HepG2 (cell line): Measurements from ENCODE around the gene TMEM14A. TPM values are rescaled to one million over a fixed set of nuclear protein-coding genes. Genes with fewer than 3 reads are reported as not detected.

ENCODE experiments used
- AHR ChIP-seq: IDR thresholded peaks from 2 replicates; pipeline ENCODE4 v1.6.1; 2018; ENCODE audit warnings: missing genetic modification reagents, missing compliant biosample characterization
- FOXK2 ChIP-seq: fragments of 450-650 bp; IDR thresholded peaks from 2 replicates; pipeline ENCODE4 v1.6.1; 2016
- IRF2 ChIP-seq: IDR thresholded peaks from 2 replicates; pipeline ENCODE4 v1.6.1; 2018; ENCODE audit warnings: missing genetic modification reagents, missing compliant biosample characterization
- KLF13 ChIP-seq: sonication (generic); formaldehyde crosslinking; IDR thresholded peaks from 2 replicates; pipeline ENCODE4 v1.4.0; 2020; ENCODE audit warnings: mild to moderate bottlenecking, missing genetic modification reagents
- KLF9 ChIP-seq: IDR thresholded peaks from 2 replicates; pipeline ENCODE4 v1.6.1; 2016; ENCODE audit warnings: low read depth
- NCOA2 ChIP-seq: sonication (generic); formaldehyde crosslinking; IDR thresholded peaks from 2 replicates; pipeline ENCODE4 v1.8.0; 2022; ENCODE audit warnings: inconsistent platforms
- PCBP1 ChIP-seq: fragments of 200-400 bp; formaldehyde crosslinking; IDR thresholded peaks from 2 replicates; pipeline ENCODE4 v1.6.1; 2017; ENCODE audit warnings: mild to moderate bottlenecking, low read depth, low read length, borderline replicate concordance
- PITX1 ChIP-seq: sonication (generic); formaldehyde crosslinking; IDR thresholded peaks from 2 replicates; pipeline ENCODE4 v1.5.1; 2020; ENCODE audit warnings: mild to moderate bottlenecking, missing genetic modification reagents
- RBFOX2 ChIP-seq: fragments of 200-400 bp; formaldehyde crosslinking; IDR thresholded peaks from 2 replicates; pipeline ENCODE4 v1.6.1; 2017; ENCODE audit warnings: low read depth, mild to moderate bottlenecking, low read length
- REXO4 ChIP-seq: sonication (generic); formaldehyde crosslinking; IDR thresholded peaks from 2 replicates; pipeline ENCODE4 v1.8.0; 2022; ENCODE audit warnings: missing genetic modification reagents, mild to moderate bottlenecking, borderline replicate concordance
- RFX3 ChIP-seq: IDR thresholded peaks from 2 replicates; pipeline ENCODE4 v1.6.1; 2016; ENCODE audit warnings: missing biosample characterization, missing genetic modification reagents
- SMAD9 ChIP-seq: sonication (generic); formaldehyde crosslinking; IDR thresholded peaks from 2 replicates; pipeline ENCODE4 v1.5.1; 2020; ENCODE audit warnings: mild to moderate bottlenecking, missing genetic modification reagents
- ZC3H4 ChIP-seq: sonication (generic); formaldehyde crosslinking; IDR thresholded peaks from 2 replicates; pipeline ENCODE4 v1.4.0; 2020; ENCODE audit warnings: missing genetic modification reagents, borderline replicate concordance
- ZNF232 ChIP-seq: sonication (generic); formaldehyde crosslinking; IDR thresholded peaks from 2 replicates; pipeline ENCODE4 v1.4.0; 2020; ENCODE audit warnings: missing genetic modification reagents, borderline replicate concordance
- ZNF343 ChIP-seq: sonication (generic); formaldehyde crosslinking; IDR thresholded peaks from 2 replicates; pipeline ENCODE4 v1.4.0; 2020; ENCODE audit warnings: mild to moderate bottlenecking, missing genetic modification reagents
- ZNF407 ChIP-seq: sonication (generic); formaldehyde crosslinking; IDR thresholded peaks from one replicate; pipeline ENCODE4 v1.5.1; 2020; ENCODE audit warnings: mild to moderate bottlenecking, missing genetic modification reagents; ENCODE audit errors: not compliant biosample characterization
- ZNF431 ChIP-seq: sonication (generic); formaldehyde crosslinking; IDR thresholded peaks from 2 replicates; pipeline ENCODE4 v1.9.0; 2022; ENCODE audit warnings: missing genetic modification reagents, low read depth, mild to moderate bottlenecking, borderline replicate concordance
- ZNF674 ChIP-seq: sonication (generic); formaldehyde crosslinking; IDR thresholded peaks from 2 replicates; pipeline ENCODE4 v1.5.0; 2020; ENCODE audit warnings: low read depth, mild to moderate bottlenecking, missing genetic modification reagents
- ZNF7 ChIP-seq: IDR thresholded peaks from 2 replicates; pipeline ENCODE4 v1.6.1; 2016; ENCODE audit warnings: missing biosample characterization, missing genetic modification reagents
- polyA plus RNA-seq, 8 experiments: library from polyadenylated mRNA; depleted of rRNA in 3 of 8; stranded (reverse) in 7 of 8; unstranded in 1 of 8; fragments of >200 nt; fragmentation: Illumina TruSeq in 4 of 8; extraction: Trizol in 4 of 8; gene quantifications; 2 replicates each; pipeline versions ENCODE4 v1.2.1 to v1.2.3, GENCODE V29; 2011 to 2016; ENCODE audit warnings: low read depth in 4 of 8, missing spikeins in 1 of 8, mixed read lengths in 1 of 8; ENCODE audit not compliant: insufficient read depth in 1 of 8
- total RNA-seq, 5 experiments: library from RNA; depleted of rRNA; stranded (reverse); fragments of >200 nt; fragmentation: Illumina TruSeq; extraction: Trizol; gene quantifications; 2 replicates each; pipeline ENCODE4 v1.2.3, GENCODE V29; 2016; ENCODE audit warnings: low read depth in 1 of 5
- TF ChIP-seq, protein P1 (sequence below): sonication (generic); formaldehyde crosslinking; conservative IDR thresholded peaks from 2 replicates; pipeline ENCODE4 v1.8.0; 2022; ENCODE audit warnings: low read depth, missing genetic modification reagents

TMEM14A gene
- total and polyA plus RNA-seq, 2 of the 13 experiments (the other 11 are each of a cell fraction or from before 2014, with no cell fraction given), result 24.6 to 73.7 TPM

DNA sequence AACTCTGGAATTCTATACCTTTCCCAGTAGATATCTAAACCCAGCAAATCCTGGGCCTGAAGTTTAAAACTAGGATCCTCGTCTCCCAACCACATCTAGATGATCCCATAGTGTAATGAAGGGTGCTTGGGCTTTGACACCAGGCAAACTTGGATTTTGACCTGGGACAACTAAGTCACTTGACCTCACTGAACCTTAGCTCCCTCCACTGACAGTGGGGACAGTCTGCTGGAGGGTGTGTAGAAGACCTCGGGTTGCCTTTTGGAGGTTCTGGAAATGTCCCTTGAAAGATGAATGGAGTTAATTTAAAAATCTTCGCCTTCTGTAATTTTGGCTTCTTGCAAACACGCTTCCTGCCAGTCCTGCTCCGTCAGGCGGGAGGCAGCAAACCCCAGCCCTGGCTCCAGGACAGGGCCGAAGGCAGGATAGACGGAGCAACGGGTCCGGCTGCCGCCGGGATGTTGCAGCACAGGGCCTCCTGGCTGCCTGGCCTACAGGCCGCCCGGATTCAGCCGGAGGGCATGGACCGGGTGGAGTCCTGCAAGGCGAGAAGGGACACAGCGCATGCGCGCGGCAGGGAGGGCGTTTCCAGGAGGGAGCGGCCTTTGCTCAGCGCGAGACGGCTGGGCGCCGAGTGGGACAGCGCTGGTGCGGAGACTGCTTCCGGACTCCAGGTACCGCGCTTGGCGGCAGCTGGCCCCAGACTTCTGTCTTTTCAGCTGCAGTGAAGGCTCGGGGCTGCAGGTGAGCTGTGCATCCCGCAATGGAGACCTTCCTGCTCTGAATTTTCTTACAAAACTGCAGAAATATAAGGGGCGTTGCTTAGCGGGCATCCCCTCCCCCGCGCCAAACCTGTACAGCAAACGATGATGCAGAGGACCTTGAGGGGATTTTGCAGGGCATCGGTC, at the start of gene TMEM14A (continued):
- TF ChIP-seq ZNF407 (CRISPR knock-in tag) (peak; percentile 92), ZNF431 (CRISPR knock-in tag) (peak; percentile 55), KLF9 (CRISPR knock-in tag) (no peak), NCOA2 (CRISPR knock-in tag) (peak; percentile 71; the same call in 1 of the 2 replicates), KLF13 (0 out of 2 replicates have a peak, but pooled peaks have one; percentile 54), RBFOX2 (peak; percentile 96), PITX1 (CRISPR knock-in tag) (peak; percentile 85), IRF2 (CRISPR knock-in tag) (peak; percentile 87), FOXK2 (no peak), ZNF343 (CRISPR knock-in tag) (no peak), PCBP1 (no peak), REXO4 (no peak), ZNF674 (no peak; the same call in 1 of the 2 replicates), SMAD9 (CRISPR knock-in tag) (no peak), ZC3H4 (CRISPR knock-in tag) (no peak; the same call in 1 of the 2 replicates), AHR (no peak), RFX3 (CRISPR knock-in tag) (no peak), ZNF7 (CRISPR knock-in tag) (no peak), ZNF232 (CRISPR knock-in tag) (0 out of 2 replicates have a peak, but pooled peaks have one; percentile 65)
- TF ChIP-seq, protein P1, sequence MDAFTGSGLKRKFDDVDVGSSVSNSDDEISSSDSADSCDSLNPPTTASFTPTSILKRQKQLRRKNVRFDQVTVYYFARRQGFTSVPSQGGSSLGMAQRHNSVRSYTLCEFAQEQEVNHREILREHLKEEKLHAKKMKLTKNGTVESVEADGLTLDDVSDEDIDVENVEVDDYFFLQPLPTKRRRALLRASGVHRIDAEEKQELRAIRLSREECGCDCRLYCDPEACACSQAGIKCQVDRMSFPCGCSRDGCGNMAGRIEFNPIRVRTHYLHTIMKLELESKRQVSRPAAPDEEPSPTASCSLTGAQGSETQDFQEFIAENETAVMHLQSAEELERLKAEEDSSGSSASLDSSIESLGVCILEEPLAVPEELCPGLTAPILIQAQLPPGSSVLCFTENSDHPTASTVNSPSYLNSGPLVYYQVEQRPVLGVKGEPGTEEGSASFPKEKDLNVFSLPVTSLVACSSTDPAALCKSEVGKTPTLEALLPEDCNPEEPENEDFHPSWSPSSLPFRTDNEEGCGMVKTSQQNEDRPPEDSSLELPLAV, result no peak
